ENCODE results near the gene CIRBP.

- no peak for TF ChIP-seq ZNF274 (IDR thresholded peaks at IDR 0.05; ENCODE audit: low read depth, low read length)
- TF ChIP-seq YY1 (IDR thresholded peaks at IDR 0.05; ENCODE audit: insufficient read depth, insufficient read length), result no peak
Measured at GRCh38 chr19:1322198-1322981, 53.3 kb downstream of the CIRBP start.
